Measurements from ENCODE around the gene LIN28B. TPM values are rescaled to one million over a fixed set of nuclear protein-coding genes. Genes with fewer than 3 reads are reported as not detected.

The LIN28B gene
- total RNA-seq, 6 donors from 2014 or later: 0.10 to 0.49 TPM; not detected in 4

DNA sequence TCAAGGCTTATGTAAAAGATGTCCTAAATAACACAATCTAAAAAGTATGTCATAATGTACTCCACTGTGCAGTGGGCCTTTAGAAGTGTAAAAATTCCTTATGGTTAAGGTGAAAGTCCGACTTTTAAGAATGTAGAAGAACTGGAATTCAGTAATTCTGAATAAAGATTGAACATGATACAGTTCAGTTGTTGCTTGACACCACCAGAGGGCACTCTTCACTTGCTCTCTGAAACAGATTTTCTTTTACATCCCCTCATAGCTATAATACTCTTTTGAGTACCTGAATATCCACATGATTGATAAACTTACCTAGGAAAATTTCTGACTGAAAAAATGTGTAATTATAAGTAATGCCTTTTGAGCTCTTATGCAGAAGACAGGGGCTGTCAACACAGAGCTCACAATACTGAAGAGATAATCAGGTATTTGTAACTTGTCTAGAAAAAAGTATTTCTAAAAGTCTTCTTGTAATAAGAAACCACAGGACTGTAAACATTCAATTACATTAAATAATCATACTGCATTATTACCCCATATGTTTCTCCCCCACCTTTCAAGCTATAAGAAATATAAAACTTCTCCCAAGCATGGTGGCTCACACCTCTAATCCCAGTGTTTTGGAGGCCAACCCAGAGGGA, 130.8 kb downstream of the LIN28B start:
- WGBS, 2 donors: 0% methylated on average over 1 of the region's 1 CpG
- no peak for TF ChIP-seq POLR2AphosphoS5 (IDR thresholded peaks at IDR 0.05)
- peak; percentile 55 to 80 (median 76) for TF ChIP-seq CTCF (IDR thresholded peaks at IDR 0.05)
- TF ChIP-seq POLR2A (IDR thresholded peaks at IDR 0.05): no peak
- H3K4me3 ChIP-seq: no peak overlapping the region
- no peaks in the 10 kb centered on the region for H3K36me3 ChIP-seq
- no peaks in the 10 kb centered on the region for H3K9me3 ChIP-seq
- ATAC-seq (ENCODE audit: low FRiP score in 2 of 2) (peak in 1 of 2 donors; percentile 75), DNase-seq (peak in 1 of 2 donors; percentile 34)
- H3K27ac ChIP-seq: no peak overlapping the region
- no peaks in the 10 kb centered on the region for H3K27me3 ChIP-seq
- no peaks in the 10 kb centered on the region for H3K4me1 ChIP-seq

DNA sequence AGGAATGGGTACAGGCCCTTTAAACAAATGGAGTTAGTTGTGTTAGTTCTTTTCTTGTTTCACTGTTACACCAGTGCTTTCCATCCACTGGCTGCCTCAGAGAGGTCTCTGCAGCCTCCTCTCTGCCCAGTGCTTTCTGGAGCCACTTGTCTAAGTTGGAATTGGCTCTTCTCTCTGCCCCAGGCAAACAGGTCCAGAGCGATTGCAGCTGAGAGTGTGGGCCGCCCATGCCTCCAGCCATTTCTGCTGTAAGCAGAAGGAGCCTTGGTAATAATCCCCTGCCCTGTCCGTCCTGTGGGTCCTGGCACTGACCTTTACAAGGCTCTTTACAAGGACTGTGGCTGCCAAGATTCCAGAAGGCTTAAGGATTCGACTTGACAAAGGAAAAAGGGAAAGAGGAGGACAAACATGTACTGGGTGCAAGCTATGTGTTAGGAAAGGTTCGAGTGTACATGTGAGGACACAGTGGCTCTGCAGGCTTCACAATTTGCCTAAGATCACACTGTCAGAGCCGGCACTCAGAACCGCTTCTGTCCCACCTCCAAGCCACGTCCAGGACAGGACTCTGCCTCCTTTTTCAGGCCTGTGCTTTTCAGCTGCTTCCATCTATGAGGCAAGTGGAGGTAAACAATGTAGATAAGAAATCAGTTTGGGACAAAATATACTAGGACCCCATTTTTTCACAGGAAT, 134.4 kb downstream of the LIN28B start:
- 47 to 61% methylated on average over 8 of the region's 8 CpGs for WGBS, 2 donors
- ATAC-seq (ENCODE audit: low FRiP score in 2 of 2): no peak
- no peak overlapping the region for H3K27ac ChIP-seq
- H3K4me3 ChIP-seq: no peak overlapping the region
- no peaks in the 10 kb centered on the region for H3K36me3 ChIP-seq
- TF ChIP-seq EP300 (IDR thresholded peaks at IDR 0.05): no peak
- no peak for TF ChIP-seq POLR2A (IDR thresholded peaks at IDR 0.05)
- no peak for TF ChIP-seq CTCF (IDR thresholded peaks at IDR 0.05)
- TF ChIP-seq POLR2AphosphoS5 (IDR thresholded peaks at IDR 0.05): no peak
- no peaks in the 10 kb centered on the region for H3K4me1 ChIP-seq
- no peaks in the 10 kb centered on the region for H3K9me3 ChIP-seq
- no peak for DNase-seq
- H3K27me3 ChIP-seq: no peaks in the 10 kb centered on the region

- no peak for ATAC-seq (ENCODE audit: low FRiP score in 2 of 2)
- Histone ChIP-seq H3K4me3 (no peak overlapping the region), H3K4me1 (no peaks in the 10 kb centered on the region), H3K27ac (no peak overlapping the region), H3K27me3 (no peaks in the 10 kb centered on the region), H3K36me3 (no peaks in the 10 kb centered on the region), H3K9me3 (no peaks in the 10 kb centered on the region)
- DNase-seq: no peak
- 93 to 97% methylated on average over 10 of the region's 10 CpGs for WGBS, 2 donors
- TF ChIP-seq EP300 (IDR thresholded peaks at IDR 0.05) (no peak), POLR2A (IDR thresholded peaks at IDR 0.05) (no peak)
Measured at GRCh38 chr6:105094133-105094640, 137.3 kb downstream of the LIN28B start.

- DNase-seq (no peak), ATAC-seq (ENCODE audit: low FRiP score in 2 of 2) (no peak)
- Histone ChIP-seq H3K4me3 (no peak overlapping the region), H3K4me1 (no peaks in the 10 kb centered on the region), H3K27me3 (no peaks in the 10 kb centered on the region), H3K36me3 (no peaks in the 10 kb centered on the region), H3K9me3 (no peaks in the 10 kb centered on the region), H3K27ac (no peak overlapping the region)
- WGBS, 2 donors: 88 to 94% methylated on average over 3 of the region's 3 CpGs
- no peak for TF ChIP-seq EP300 (IDR thresholded peaks at IDR 0.05)
- no peak for TF ChIP-seq POLR2AphosphoS5 (IDR thresholded peaks at IDR 0.05)
- no peak for TF ChIP-seq POLR2A (IDR thresholded peaks at IDR 0.05)
- TF ChIP-seq CTCF (IDR thresholded peaks at IDR 0.05): no peak
Measured at GRCh38 chr6:105095139-105095538, 138.2 kb downstream of the LIN28B start.

GRCh38 chr6:105097288-105097687, 140.4 kb downstream of the LIN28B start:
- Histone ChIP-seq H3K4me3 (no peak overlapping the region), H3K4me1 (no peaks in the 10 kb centered on the region), H3K27me3 (no peaks in the 10 kb centered on the region), H3K36me3 (no peaks in the 10 kb centered on the region), H3K27ac (no peak overlapping the region), H3K9me3 (no peaks in the 10 kb centered on the region)
- 74 to 87% methylated on average over 8 of the region's 8 CpGs for WGBS, 2 donors
- peak; percentile 59 to 68 for DNase-seq
- TF ChIP-seq CTCF (IDR thresholded peaks at IDR 0.05) (no peak), EP300 (IDR thresholded peaks at IDR 0.05) (peak in 1 of 4 donors; percentile 9), POLR2AphosphoS5 (IDR thresholded peaks at IDR 0.05) (no peak)
- ATAC-seq (ENCODE audit: low FRiP score in 2 of 2): peak; percentile 19 to 31
